H9 (cell line): Measurements from ENCODE around the gene ZNF585A. TPM values are rescaled to one million over a fixed set of nuclear protein-coding genes. Genes with fewer than 3 reads are reported as not detected.
"Not testable (repeated sequence)": the region's sequence is repeated elsewhere in the genome, so short reads cannot be mapped to it uniquely, and the experiment has no call there.

Source experiments
- DNase-seq: peaks from one replicate; pipeline ENCODE4 v3.0.0-alpha.2; 2017
- H2AFZ ChIP-seq: one replicate; pipeline ENCODE4 v1.6.1; 2013; ENCODE audit warnings: mild to moderate bottlenecking, low read length, control low read depth, moderate library complexity
- H2AK5ac ChIP-seq: 2 replicates; pipeline ENCODE4 v1.6.1; 2013; ENCODE audit warnings: low read length, control low read depth, mixed read lengths; ENCODE audit not compliant: insufficient read length
- H2BK120ac ChIP-seq: one replicate; pipeline ENCODE4 v1.6.1; 2013; ENCODE audit warnings: low read depth, mild to moderate bottlenecking, low read length, control low read depth, inconsistent platforms; ENCODE audit not compliant: poor library complexity, severe bottlenecking
- H2BK12ac ChIP-seq: 2 replicates; pipeline ENCODE4 v1.6.1; 2013; ENCODE audit warnings: low read length, control low read depth, mixed read lengths, low read depth; ENCODE audit not compliant: insufficient read length
- H2BK15ac ChIP-seq: 2 replicates; pipeline ENCODE4 v1.6.1; 2013; ENCODE audit warnings: low read depth, low read length, control low read depth
- H2BK20ac ChIP-seq: one replicate; pipeline ENCODE4 v1.6.1; 2013; ENCODE audit warnings: low read depth, mild to moderate bottlenecking, low read length, control low read depth, inconsistent platforms; ENCODE audit not compliant: poor library complexity, severe bottlenecking
- H2BK5ac ChIP-seq: 2 replicates; pipeline ENCODE4 v1.6.1; 2013; ENCODE audit warnings: low read length, control low read depth, mixed read lengths; ENCODE audit not compliant: insufficient read length
- H3K14ac ChIP-seq: 2 replicates; pipeline ENCODE4 v1.6.1; 2013; ENCODE audit warnings: low read length, control low read depth; ENCODE audit not compliant: insufficient read depth
- H3K18ac ChIP-seq: 2 replicates; pipeline ENCODE4 v1.6.1; 2013; ENCODE audit warnings: low read depth, mild to moderate bottlenecking, mixed read lengths, low read length, control low read depth; ENCODE audit not compliant: insufficient read length
- H3K23ac ChIP-seq: 2 replicates; pipeline ENCODE4 v1.6.1; 2013; ENCODE audit warnings: low read length, control low read depth, mixed read lengths, low read depth; ENCODE audit not compliant: insufficient read length
- H3K23me2 ChIP-seq: 2 replicates; pipeline ENCODE4 v1.6.1; 2013; ENCODE audit warnings: low read depth, mild to moderate bottlenecking, mixed read lengths, low read length, control low read depth; ENCODE audit not compliant: insufficient read length, poor library complexity, severe bottlenecking
- H3K27ac ChIP-seq: 2 replicates; pipeline ENCODE4 v1.5.1; 2013; ENCODE audit warnings: low read length, control low read depth, mixed read lengths, low read depth; ENCODE audit not compliant: insufficient read length
- H3K27me3 ChIP-seq: 2 replicates; pipeline ENCODE4 v1.6.1; 2013; ENCODE audit warnings: low read length, control low read depth, inconsistent platforms; ENCODE audit not compliant: insufficient read depth
- H3K4ac ChIP-seq: 2 replicates; pipeline ENCODE4 v1.6.1; 2013; ENCODE audit warnings: low read depth, mild to moderate bottlenecking, control low read depth, inconsistent platforms, low read length, moderate library complexity
- H3K4me1 ChIP-seq: 2 replicates; pipeline ENCODE4 v1.6.1; 2013; ENCODE audit warnings: low read length, control low read depth, inconsistent platforms; ENCODE audit not compliant: insufficient read depth
- H3K4me2 ChIP-seq: 2 replicates; pipeline ENCODE4 v1.6.1; 2013; ENCODE audit warnings: low read length, control low read depth, mixed read lengths; ENCODE audit not compliant: insufficient read length, insufficient read depth
- H3K56ac ChIP-seq: 2 replicates; pipeline ENCODE4 v1.6.1; 2013; ENCODE audit warnings: low read depth, mild to moderate bottlenecking, mixed read lengths, low read length, control low read depth; ENCODE audit not compliant: insufficient read length
- H3K79me1 ChIP-seq: 2 replicates; pipeline ENCODE4 v1.6.1; 2013; ENCODE audit warnings: low read depth, mild to moderate bottlenecking, moderate library complexity, low read length, control low read depth, inconsistent platforms; ENCODE audit not compliant: insufficient read depth, poor library complexity, severe bottlenecking
- H3K79me2 ChIP-seq: 2 replicates; pipeline ENCODE4 v1.6.1; 2013; ENCODE audit warnings: low read length, control low read depth, inconsistent platforms; ENCODE audit not compliant: insufficient read depth
- H3K9ac ChIP-seq: 2 replicates; pipeline ENCODE4 v1.6.1; 2013; ENCODE audit warnings: low read length, control low read depth, mixed read lengths; ENCODE audit not compliant: insufficient read length; ENCODE audit errors: extremely low read depth
- H3K9me3 ChIP-seq: one replicate; pipeline ENCODE4 v1.6.1; 2013; ENCODE audit warnings: low read depth, low read length, inconsistent platforms; ENCODE audit not compliant: control insufficient read depth
- H3T11ph ChIP-seq: one replicate; pipeline ENCODE4 v1.6.1; 2013; ENCODE audit warnings: mild to moderate bottlenecking, low read length, control low read depth, inconsistent platforms
- H4K20me1 ChIP-seq: one replicate; pipeline ENCODE4 v1.6.1; 2013; ENCODE audit not compliant: control insufficient read depth, insufficient read length, insufficient read depth
- H4K5ac ChIP-seq: 2 replicates; pipeline ENCODE4 v1.6.1; 2013; ENCODE audit warnings: low read depth, mild to moderate bottlenecking, mixed read lengths, low read length, control low read depth; ENCODE audit not compliant: insufficient read length
- H4K8ac ChIP-seq: replicated peaks from 2 replicates; pipeline ENCODE4 v1.6.1; 2013; ENCODE audit warnings: low read length, control low read depth, mixed read lengths, low read depth; ENCODE audit not compliant: insufficient read length
- H4K91ac ChIP-seq: 2 replicates; pipeline ENCODE4 v1.6.1; 2013; ENCODE audit warnings: low read depth, mild to moderate bottlenecking, moderate library complexity, mixed read lengths, low read length, control low read depth; ENCODE audit not compliant: insufficient read length
- H3K27ac Mint-ChIP-seq, 3 experiments: 2 replicates in 2 of 3; 3 replicates in 1 of 3; pipeline ENCODE4 v1.8.0; 2020 to 2021; ENCODE audit warnings: mixed read lengths in 3 of 3, mild to moderate bottlenecking in 1 of 3, moderate library complexity in 1 of 3
- H3K27me3 Mint-ChIP-seq: 2 replicates; pipeline ENCODE4 v1.8.0; 2021; ENCODE audit warnings: low read depth, mild to moderate bottlenecking, moderate library complexity, mixed read lengths
- H3K36me3 Mint-ChIP-seq, 3 experiments: 2 replicates in 2 of 3; 3 replicates in 1 of 3; pipeline ENCODE4 v1.8.0; 2020 to 2021; ENCODE audit warnings: low read depth in 3 of 3, mixed read lengths in 3 of 3; ENCODE audit not compliant: insufficient read depth in 1 of 3
- H3K4me1 Mint-ChIP-seq, 2 experiments: 2 replicates each; pipeline ENCODE4 v1.8.0; 2020; ENCODE audit warnings: mixed read lengths in 2 of 2
- H3K4me3 Mint-ChIP-seq, 2 experiments: 2 replicates in 1 of 2; 3 replicates in 1 of 2; pipeline ENCODE4 v1.8.0; 2020 to 2021; ENCODE audit warnings: mild to moderate bottlenecking in 2 of 2, mixed read lengths in 2 of 2, moderate library complexity in 1 of 2
- H3K9me3 Mint-ChIP-seq, 2 experiments: 2 replicates in 1 of 2; 3 replicates in 1 of 2; pipeline ENCODE4 v1.8.0; 2020; ENCODE audit warnings: mild to moderate bottlenecking in 2 of 2, mixed read lengths in 2 of 2, moderate library complexity in 1 of 2
- WGBS: extraction: QIAGEN DNeasy Blood & Tissue Kit; methylation state at CpG from one replicate; pipeline ENCODE4 v1.1.7; 2013; ENCODE audit warnings: missing lambda C conversion rate, low lambda C conversion rate, mixed read lengths; ENCODE audit not compliant: insufficient read length; ENCODE audit errors: extremely low coverage; 5-methylcytosine and 5-hydroxymethylcytosine counted together
- total RNA-seq: library from RNA; stranded (reverse); gene quantifications from 2 replicates; pipeline ENCODE4 v1.2.1, GENCODE V29; 2021

Gene ZNF585A
- total RNA-seq, 1 experiment from 2014 or later, result 18.3 TPM

GRCh38 chr19:37195248-37195647, 22.8 kb upstream of the ZNF585A start:
- not testable (repeated sequence) for H2AFZ ChIP-seq, H2BK5ac ChIP-seq, H2BK15ac ChIP-seq, H3K79me2 ChIP-seq, H3K9me3 ChIP-seq, H3T11ph ChIP-seq, H3K14ac ChIP-seq, H3K4ac ChIP-seq, H4K91ac ChIP-seq, H4K8ac ChIP-seq, H3K4me2 ChIP-seq, H3K4me1 Mint-ChIP-seq, H3K27me3 ChIP-seq, H3K27ac ChIP-seq, H2BK12ac ChIP-seq, H3K23me2 ChIP-seq, H2BK20ac ChIP-seq, H4K20me1 ChIP-seq, H3K4me3 Mint-ChIP-seq, H4K5ac ChIP-seq, H2BK120ac ChIP-seq, H3K27me3 Mint-ChIP-seq, H3K23ac ChIP-seq, H3K79me1 ChIP-seq, H3K27ac Mint-ChIP-seq, H3K18ac ChIP-seq, H3K56ac ChIP-seq, H3K4me1 ChIP-seq, DNase-seq, H3K9ac ChIP-seq, H2AK5ac ChIP-seq
- H3K9me3 Mint-ChIP-seq, result peaks cover 50 to 64% of the 10 kb centered on the region in 2 experiments
- WGBS, result no CpG with 5 or more reads among the region's 4 CpGs
- peaks cover 38 to 69% (median 54%) of the 10 kb centered on the region in 3 experiments for H3K36me3 Mint-ChIP-seq

DNA sequence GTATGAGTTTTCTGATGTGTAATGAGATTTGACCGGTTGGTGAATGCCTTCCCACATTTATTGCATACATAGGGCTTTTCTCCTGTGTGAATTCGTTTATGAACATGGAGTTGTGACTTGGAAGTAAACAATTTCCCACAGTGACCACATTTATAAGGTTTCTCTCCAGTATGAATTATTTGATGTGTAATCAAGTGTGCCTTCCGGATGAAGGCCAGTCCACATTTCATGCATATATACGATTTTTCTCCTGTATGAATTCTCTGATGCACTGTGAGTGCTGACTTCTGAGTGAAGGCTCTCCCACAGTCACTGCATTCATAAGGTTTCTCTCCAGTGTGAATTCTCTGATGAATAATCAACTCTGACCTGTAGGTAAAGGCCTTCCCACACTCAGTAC, 13.6 kb upstream of the ZNF585A start:
- Mint-ChIP-seq H3K36me3 (peaks cover 63 to 84% (median 69%) of the 10 kb centered on the region in 3 experiments), H3K9me3 (peaks cover 82 to 83% of the 10 kb centered on the region in 2 experiments)
- not testable (repeated sequence) for H3K4me3 Mint-ChIP-seq, H4K20me1 ChIP-seq, H3K4me1 Mint-ChIP-seq, H2BK20ac ChIP-seq, H2BK120ac ChIP-seq, H3K9ac ChIP-seq, H3K56ac ChIP-seq, H3K27me3 Mint-ChIP-seq, H3K27ac Mint-ChIP-seq, DNase-seq, H2BK12ac ChIP-seq, H4K8ac ChIP-seq, H3K23ac ChIP-seq, H4K5ac ChIP-seq, H3K18ac ChIP-seq, H3K27me3 ChIP-seq, H2AFZ ChIP-seq, H2AK5ac ChIP-seq, H3K14ac ChIP-seq, H4K91ac ChIP-seq, H3K23me2 ChIP-seq, H3K4me2 ChIP-seq, H3K4me1 ChIP-seq, H3K27ac ChIP-seq, H2BK15ac ChIP-seq, H3T11ph ChIP-seq, H3K4ac ChIP-seq, H3K79me2 ChIP-seq, H3K79me1 ChIP-seq, H2BK5ac ChIP-seq
- H3K9me3 ChIP-seq, result peaks cover 20% of the 10 kb centered on the region
- no CpG with 5 or more reads among the region's 4 CpGs for WGBS
